GM18858 (cell line): ENCODE measurements around the gene ATXN7L1.
"Not testable (repeated sequence)": the region's sequence is repeated elsewhere in the genome, so short reads cannot be mapped to it uniquely, and the experiment has no call there.

Experiments
- ATAC-seq: cut with Tn5 transposase; IDR thresholded peaks from one replicate; pipeline ENCODE4 v1.9.1; 2021; ENCODE audit not compliant: unreplicated experiment

ATXN7L1 gene

DNA sequence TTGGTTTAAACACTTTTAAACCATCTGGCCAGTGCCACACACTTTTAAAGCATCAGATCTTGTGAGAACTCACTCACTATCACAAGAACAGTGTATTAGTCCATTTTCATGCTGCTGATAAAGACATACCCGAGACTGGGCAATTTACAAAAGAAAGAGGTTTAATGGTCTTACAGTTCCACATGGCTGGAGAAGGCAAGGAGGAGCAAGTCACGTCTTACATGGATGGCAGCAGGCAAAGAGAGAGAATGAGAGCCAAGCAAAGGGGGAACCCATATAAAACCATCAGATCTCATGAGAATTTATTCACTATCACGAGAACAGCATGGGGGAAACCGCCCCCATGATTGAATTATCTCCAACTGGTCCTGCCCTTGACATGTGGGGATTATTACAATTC is 165.7 kb downstream of the ATXN7L1 start:
- not testable (repeated sequence) for ATAC-seq

- ATAC-seq: no peak
Observed at GRCh38 chr7:105708763-105709080, 167.7 kb downstream of the ATXN7L1 start.

DNA sequence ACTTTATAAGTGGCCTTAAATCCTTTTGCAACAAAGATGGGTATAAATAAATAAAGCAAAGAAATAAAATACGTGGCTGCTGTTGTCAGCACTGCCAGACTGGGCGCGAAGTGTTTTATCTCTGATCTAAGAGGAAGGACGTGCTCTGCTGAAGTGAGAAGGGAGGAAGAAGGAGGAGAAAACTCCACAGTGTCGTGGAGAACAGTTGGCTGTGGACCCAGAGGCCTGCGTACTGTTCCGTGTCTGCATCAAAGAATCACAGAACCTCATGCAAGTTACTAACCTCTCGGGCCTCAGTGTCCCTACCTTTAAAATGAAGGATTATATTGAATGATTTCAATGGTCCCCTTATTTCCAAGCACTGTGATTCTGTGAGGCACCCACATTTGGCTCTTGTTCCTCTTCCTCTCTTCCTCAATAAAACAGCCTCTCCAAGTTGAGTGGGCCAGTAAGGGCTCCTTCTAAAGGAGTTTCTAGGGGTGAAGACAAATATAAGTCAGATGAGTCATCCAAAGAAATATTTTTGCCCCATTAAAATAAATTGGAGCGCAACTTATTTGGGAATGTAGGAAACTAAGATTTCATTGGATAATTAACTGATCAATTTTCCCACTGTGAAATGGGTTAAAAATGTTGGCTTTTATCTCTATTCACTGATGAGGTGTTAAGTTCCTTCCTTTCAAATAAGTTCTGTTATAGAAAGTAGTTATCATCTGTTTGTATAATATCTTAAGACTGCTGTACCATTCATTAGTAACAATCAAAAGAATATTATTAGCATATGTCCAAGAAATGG is 168.2 kb downstream of the ATXN7L1 start:
- ATAC-seq: no peak

GRCh38 chr7:105707381-105707780 is 169.0 kb downstream of the ATXN7L1 start:
- no peak for ATAC-seq

DNA sequence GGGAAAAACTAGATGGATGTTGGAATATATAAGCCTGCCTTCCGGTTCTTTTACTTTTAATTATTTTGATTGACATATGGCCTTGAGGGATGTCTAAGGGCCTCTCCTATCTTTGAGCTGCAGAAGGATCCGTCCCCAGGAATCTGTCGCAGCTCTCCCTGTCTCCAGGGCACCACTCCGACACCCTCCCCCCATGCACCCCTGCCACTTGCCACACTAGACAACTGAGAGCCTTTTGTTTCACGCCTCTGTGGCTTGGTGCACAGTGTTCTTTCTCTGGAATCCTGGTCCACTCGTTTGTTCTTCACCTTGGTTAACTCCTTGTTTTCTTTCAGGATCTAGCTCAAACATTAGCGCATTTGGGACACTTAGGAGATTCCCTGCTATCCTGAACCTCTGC is 171.0 kb downstream of the ATXN7L1 start:
- ATAC-seq: no peak

GRCh38 chr7:105703207-105703930 is 173.0 kb downstream of the ATXN7L1 start:
- no peak for ATAC-seq

DNA sequence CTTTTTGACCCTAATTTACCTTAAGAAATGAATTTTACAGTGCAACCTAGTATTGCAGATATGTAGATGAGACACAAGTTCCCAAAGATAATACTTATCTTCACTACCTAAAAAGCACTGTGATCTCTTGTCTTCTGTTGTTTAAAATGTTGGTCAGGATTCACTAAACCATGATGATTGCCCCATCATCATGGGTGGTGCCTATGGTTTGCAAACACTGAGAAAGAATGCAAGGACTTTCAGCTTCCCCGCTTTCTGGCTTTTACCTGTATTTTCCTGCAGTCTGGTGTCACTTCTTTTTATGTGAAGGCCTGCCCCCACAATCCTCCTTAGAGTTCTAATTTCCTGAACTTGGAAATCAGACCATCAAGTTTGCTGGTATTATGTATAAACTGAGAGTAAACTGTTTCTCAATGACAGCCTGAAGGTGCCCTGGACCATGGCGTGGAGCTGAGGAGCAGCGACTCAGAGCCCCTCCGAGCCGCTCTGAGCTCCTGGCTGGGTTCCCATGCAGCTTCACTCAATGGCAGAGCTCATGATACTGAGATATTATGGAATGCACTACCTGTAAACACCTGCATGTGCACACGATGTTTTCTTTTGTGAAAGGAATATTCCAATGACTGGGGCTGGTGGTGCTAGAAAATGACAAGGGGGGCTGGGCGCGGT is 176.7 kb downstream of the ATXN7L1 start:
- ATAC-seq: no peak

GRCh38 chr7:105698531-105698930 is 177.9 kb downstream of the ATXN7L1 start:
- ATAC-seq: no peak

DNA sequence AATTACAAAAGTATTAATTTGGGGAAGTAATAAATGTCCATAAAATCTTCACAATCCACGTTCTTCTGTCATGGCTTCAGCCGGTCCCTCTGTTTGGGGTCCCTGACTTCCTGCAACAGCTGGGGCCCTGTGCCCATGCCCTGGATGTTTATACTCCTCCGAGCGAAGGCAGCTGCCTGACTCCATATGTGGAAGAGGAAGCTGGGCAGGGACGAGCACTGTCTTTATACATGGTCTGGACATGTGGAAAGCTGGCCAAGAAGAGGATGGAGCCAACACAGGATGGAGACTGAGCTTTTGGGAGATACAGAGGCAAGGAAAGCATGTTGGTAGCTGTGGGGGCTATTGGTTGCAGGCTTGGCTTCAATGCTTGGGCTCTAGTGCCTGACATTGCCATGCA is 178.6 kb downstream of the ATXN7L1 start:
- ATAC-seq: no peak

DNA sequence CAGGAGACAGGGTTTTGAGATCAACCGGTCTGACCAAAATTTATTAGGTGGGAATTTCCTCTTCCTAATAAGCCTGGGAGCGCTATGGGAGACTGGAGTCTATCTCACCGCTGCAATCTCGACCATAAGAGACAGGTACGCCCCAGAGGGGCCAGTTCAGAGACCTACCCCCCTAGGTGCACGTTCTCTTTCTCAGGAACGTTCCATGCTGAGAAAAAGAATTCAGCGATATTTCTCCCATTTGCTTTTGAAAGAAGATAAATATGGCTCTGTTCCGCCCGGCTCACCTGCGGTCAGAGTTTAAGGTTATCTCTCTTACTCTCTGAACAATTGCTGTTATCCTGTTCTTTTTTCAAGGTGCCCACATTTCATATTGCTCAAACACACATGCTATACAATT is 179.2 kb downstream of the ATXN7L1 start:
- not testable (repeated sequence) for ATAC-seq

- no peak for ATAC-seq
Observed at GRCh38 chr7:105693576-105693975, 182.8 kb downstream of the ATXN7L1 start.

- ATAC-seq: no peak
Observed at GRCh38 chr7:105691680-105692564, 184.5 kb downstream of the ATXN7L1 start.

DNA sequence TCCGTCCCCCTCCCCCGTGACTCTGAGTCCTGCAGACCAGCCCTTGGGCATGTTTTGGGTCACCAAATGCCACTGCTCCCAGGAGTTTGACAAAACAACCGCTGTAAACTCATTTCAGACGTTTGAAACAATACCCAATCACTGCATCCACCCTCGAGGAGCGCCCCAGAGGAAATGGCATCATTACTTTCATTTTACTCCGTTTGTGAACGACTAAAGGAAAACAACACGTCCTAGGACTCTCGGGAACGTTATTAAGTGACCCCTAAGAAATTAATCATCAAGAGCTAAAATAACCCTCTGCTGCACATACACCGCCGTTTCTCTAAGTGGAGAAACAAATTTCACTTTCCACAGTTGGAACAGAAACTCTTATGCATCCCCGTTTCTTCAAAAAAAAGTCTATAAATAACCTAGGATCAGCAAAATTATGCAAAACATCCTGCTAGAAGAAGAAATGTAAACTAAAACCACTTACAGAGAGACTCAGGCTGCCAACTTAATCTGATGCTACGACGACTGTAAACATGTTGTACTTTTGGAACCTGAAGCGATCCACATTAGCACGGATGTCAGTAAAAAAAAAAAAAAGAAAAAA is 185.2 kb downstream of the ATXN7L1 start:
- ATAC-seq: no peak

- ATAC-seq: no peak
Observed at GRCh38 chr7:105690325-105690945, 186.0 kb downstream of the ATXN7L1 start.

DNA sequence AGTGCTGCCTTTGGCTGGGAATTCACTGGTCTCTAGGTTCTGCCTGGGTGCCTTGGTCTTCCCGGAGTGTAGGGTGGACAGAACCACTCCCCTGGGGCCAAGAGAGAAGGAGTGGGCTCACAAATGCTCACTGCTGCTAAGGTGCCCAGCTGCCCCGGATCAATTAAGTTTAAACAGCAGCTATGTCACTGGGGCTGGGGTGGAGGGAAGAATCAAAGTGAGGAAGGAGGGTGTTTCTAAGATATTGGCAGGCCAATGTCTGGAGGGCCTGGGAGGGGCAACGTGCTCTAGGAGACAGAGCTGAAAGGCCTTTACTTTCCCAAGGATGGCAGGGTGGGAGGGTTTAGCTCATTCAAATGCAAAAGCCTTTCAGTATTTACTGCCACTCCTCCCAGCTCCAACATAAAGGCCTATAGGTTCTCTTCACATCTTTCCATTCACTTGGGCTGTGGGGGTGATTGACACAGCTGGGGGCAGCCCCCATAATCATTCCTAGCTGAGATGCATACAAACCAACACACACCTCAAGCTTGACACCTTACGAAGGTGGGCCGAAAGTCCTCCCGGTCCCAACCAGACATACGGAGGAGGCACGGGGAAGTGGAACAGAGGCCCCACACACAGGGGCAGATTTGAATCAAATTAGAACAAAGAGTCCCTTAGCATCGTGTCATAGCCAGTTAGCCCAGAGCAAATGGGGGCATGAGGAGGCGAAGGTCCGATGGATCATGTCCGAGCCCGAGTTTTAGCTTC is 187.2 kb downstream of the ATXN7L1 start:
- ATAC-seq: no peak

- no peak for ATAC-seq
Observed at GRCh38 chr7:105688617-105689016, 187.8 kb downstream of the ATXN7L1 start.

GRCh38 chr7:105685161-105685560 is 191.2 kb downstream of the ATXN7L1 start:
- ATAC-seq: no peak

DNA sequence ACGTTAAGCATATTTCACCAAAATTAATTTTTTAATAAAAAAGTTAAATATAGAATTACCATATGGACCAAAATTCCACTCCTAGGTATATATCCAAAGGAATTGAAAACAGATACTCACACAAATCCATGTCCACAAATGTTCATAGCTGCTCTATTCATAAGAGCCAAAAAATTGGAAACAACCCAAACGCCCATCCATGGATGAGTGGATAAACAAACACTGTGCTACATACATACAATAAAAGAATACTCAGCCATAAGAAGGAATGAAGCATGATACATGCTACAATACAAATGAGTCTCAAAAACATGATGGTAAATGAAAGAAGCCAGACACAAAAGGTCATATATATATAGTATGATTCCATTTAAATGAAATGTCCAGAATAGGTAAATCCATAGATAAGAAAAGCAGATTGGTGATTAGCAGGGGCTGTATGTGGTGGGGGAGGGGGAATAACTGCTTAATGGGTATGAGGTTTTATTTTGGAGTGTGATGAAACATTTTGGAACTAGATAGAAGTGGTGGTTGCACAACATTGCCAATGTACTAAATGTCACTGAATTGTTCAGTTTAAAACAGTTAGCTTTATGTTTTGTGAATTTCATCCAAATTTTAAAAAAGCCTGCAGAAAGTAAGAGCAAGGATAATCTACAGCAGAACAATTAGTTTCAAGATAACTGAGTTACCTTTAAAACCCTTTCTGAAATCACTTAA is 193.9 kb downstream of the ATXN7L1 start:
- ATAC-seq: no peak
